HG03135 (cell line): ENCODE data around the gene ARHGEF38.
"Not testable (repeated sequence)": the region's sequence is repeated elsewhere in the genome, so short reads cannot be mapped to it uniquely, and the experiment has no call there.

Experiments used
- ATAC-seq: cut with Tn5 transposase; IDR thresholded peaks from one replicate; pipeline ENCODE4 v1.9.1; 2021; ENCODE audit warnings: mild to moderate bottlenecking, moderate library complexity; ENCODE audit not compliant: unreplicated experiment

The ARHGEF38 gene

GRCh38 chr4:105709081-105709450 lies 156.6 kb downstream of the ARHGEF38 start:
- peak; percentile 46 for ATAC-seq

GRCh38 chr4:105710012-105710600 lies 157.7 kb downstream of the ARHGEF38 start:
- no peak for ATAC-seq

- no peak for ATAC-seq
These were observed 158.3 kb downstream of the ARHGEF38 start for GRCh38 chr4:105710678-105711077.

GRCh38 chr4:105712766-105713165 lies 160.3 kb downstream of the ARHGEF38 start:
- ATAC-seq, result no peak

- ATAC-seq, result peak; percentile 66
These were observed 161.7 kb downstream of the ARHGEF38 start for GRCh38 chr4:105714071-105714521.

GRCh38 chr4:105714932-105715331 lies 162.5 kb downstream of the ARHGEF38 start:
- ATAC-seq, result no peak

GRCh38 chr4:105715692-105716278 lies 163.4 kb downstream of the ARHGEF38 start:
- ATAC-seq, result no peak

- ATAC-seq, result no peak
These were observed 166.8 kb downstream of the ARHGEF38 start for GRCh38 chr4:105719204-105719603.

- ATAC-seq, result no peak
These were observed 173.2 kb downstream of the ARHGEF38 start for GRCh38 chr4:105725623-105726022.

GRCh38 chr4:105729895-105730294 lies 177.5 kb downstream of the ARHGEF38 start:
- ATAC-seq, result not testable (repeated sequence)
